ENCODE measurements around the gene GSTM3.
"Not testable (repeated sequence)": the region's sequence is repeated elsewhere in the genome, so short reads cannot be mapped to it uniquely, and the experiment has no call there.

Gene GSTM3

DNA sequence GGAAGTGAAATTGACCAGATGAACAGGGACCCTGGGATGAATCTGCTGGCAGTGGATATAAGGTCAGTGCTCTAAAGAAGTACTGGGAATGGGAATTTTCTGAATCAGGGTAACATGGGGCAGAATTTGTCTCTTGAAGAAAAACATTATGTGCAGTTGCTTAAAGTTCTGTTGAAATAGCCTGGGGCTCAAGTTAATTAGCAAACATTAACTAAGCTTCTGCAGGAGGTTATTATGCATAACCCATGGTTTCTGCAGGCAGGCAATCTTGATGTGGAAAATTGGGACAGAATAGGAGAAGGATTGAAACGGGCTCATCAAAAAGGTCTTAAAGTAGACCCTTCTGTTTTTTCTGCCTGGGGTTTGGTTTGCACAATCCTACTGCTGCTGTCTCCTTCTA, 14.8 kb downstream of the GSTM3 start:
- DNase-seq = no peak

- no peak for DNase-seq
Measured at GRCh38 chr1:109725510-109725909, 15.3 kb downstream of the GSTM3 start.

DNA sequence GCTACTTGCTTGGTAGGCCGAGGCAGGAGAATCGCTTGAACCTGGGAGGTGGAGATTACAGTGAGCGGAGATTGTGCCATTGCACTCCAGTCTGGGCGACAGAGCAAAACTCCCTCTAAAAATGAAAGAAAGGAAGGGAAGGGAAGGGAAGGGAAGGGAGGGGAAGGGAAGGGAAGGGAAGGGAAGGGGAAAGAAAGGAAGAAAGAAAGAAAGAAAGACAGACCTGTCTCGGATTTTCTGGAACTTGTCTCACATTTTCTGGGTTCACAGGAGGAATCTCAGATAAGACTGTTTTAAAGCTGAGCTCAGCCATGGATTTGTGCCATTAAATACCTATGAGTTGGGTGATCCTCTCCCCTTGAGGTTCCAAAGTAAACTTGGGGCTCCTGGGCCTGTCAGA, 15.9 kb downstream of the GSTM3 start:
- no peak for DNase-seq

GRCh38 chr1:109722908-109723691, 17.7 kb downstream of the GSTM3 start:
- no peak for DNase-seq

DNA sequence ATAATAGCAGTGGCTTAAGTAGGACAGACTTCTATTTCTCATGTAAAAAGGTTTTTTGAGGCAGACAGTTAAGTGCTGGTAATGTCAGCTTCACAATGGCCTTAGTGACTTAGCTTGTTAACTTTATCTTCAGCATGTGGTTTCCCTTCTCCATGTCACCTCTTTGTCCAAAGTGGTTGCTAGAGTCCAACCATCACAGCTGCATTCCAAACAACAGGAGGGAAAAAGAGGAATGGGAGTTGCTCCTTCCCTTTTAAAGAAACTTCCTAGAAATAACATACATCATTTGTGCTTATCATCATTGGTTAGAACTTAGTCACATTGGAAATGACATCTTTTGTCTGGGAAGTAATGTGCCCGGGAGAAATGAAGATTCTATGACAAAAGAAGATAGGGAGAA, 18.9 kb downstream of the GSTM3 start:
- DNase-seq = no peak

DNA sequence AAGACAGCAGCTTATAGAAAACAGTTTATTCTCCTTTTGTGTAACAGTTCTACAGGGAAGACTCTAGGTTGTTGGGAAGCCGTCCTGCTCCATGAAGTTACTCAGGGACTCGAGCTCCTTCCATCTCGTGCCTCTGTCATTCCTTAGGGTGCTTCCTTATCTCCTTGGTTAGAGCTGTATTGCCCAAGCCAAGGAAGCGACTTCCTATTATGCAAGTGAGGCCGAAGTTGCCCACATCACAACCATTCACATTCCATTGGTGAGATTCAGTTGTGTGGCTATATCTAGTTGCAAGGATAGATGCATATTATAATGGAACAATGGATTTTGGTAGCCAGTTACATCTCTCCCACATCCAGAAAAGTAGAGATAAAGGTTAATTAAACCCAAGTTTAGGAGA, 19.8 kb downstream of the GSTM3 start:
- no peak for DNase-seq

DNA sequence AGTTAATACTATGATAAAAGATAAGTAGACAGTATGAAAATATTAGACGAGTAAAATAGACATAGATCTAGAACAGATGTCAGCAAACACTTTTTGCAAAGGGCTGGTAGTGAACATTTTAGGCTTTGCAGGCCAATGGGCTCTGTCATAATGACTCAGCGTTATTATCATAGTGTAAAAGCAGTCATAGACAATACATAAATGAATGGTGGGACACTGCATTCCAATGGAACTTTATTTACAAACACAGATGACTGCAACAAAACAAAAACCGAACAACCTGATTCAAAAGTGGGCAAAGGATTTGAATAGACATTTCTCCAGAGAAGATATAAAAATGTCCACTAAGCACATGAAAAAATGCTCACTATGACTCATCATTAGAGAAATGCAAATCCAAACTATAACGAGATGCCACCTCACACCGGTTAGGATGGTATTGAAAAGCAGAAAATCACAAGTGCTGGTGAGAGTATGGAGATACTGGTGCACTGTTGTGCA, 21.5 kb downstream of the GSTM3 start:
- DNase-seq = no peak

GRCh38 chr1:109718495-109718894, 22.3 kb downstream of the GSTM3 start:
- DNase-seq = no peak

GRCh38 chr1:109717729-109718128, 23.1 kb downstream of the GSTM3 start:
- DNase-seq = no peak

DNA sequence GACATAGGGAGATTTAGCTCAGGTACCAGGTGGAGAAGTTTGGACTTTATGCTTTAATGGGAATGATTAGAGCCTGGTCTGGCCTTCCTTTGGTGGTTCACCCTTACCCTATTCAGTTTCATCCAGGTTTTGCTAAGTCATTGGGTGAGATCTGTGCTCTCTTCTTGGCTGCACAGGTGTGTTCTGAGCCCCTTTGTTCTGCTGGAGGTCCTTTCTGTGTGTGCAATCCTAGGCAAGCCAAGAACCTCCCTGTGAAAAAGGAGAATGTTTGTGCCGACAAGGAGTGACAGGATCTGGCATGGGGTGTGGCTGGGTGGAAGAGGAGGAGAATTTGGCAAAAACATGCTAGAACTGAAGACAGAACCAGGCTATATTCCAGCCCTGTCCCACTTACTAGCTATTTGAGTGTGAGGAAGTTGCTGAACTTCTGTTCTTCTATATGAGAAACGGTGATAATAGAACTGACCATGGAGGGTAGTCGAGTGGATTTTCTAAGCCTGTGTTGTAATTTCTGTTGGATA, 24.2 kb downstream of the GSTM3 start:
- no peak for DNase-seq

DNA sequence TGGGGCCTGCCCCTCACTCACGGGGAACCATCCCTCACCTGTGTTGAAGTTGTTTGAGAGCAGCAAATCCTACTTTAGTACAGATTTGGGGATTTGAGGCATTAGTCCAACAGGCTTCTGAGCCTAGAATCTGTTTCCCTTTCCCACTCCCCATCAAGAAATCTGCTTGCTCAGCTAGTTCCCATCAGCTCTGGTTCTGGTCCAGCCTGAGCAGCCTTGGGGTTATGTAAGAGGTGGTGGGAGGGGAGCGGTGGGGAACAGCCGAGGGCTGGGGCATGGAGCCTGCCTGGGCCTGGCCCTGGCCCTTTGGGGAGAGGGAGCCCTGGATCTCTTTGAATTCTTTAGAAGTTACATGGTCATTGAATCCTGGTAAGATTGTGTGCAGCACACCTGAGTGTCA, 24.7 kb downstream of the GSTM3 start:
- no peak for DNase-seq

GRCh38 chr1:109714661-109715372, 26.0 kb downstream of the GSTM3 start:
- DNase-seq = no peak

- no peak for DNase-seq
Measured at GRCh38 chr1:109713636-109714035, 27.2 kb downstream of the GSTM3 start.

- no peak for DNase-seq
Measured at GRCh38 chr1:109712321-109712864, 28.4 kb downstream of the GSTM3 start.

DNA sequence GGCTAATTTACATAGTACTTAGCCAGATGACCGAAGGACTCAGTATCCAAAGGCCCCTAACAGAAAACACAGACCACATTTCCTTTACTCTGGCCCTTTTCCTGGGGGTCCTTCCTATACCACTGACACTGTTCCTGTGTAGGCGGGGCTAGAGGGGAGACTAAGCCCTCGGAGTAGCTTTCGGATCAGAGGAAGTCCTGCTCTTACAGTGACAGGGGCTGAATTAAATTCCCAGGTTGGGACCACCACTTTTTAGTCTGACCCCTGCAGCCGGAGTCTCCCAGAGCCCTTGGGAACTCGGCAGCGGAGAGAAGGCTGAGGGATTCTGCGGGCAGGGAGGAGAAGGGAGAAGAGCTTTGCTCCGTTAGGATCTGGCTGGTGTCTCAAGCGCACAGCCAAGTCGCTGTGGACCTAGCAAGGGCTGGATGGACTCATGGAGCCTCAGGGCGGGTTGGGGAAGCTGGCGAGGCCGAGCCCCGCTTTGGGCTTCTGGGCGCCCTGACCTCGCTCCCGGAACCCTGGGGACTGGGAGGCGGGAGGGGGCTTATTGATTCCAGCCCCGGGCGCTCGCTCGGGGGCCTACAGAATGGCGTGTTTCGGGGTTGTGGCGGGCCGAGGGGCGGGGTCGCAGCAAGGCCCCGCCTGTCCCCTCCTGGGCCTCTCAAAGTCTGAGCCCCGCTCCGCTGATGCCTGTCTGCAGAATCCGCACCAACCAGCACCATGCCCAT, 29.1 kb downstream of the GSTM3 start, which contains the start of gene GSTM5:
GSTM5 (plus strand) TSS at position 659 of the 728 bp plus-strand sequence; CDS start at position 721, 62 bp downstream.
- DNase-seq = not testable (repeated sequence)

DNA sequence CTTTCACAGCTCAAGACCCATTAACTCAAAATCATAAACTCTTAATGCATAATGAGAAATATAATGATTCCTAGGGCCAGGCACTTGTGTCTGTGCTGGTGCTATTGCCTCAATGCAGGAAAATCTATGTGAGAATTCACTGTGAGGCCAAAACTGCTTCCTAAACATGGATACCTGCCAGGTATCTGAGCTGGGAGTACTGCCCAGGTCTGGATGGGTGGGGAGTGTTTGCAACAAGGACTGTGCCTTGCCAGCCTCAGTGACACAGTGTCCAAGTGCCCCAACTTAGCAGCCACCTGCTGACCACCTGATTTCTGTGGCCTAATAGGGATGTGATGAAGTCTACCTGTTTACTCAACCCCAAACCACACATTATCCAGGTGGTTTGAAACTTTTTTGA, 31.0 kb downstream of the GSTM3 start:
- DNase-seq = not testable (repeated sequence)

GRCh38 chr1:109708949-109709348, 31.9 kb downstream of the GSTM3 start:
- DNase-seq = not testable (repeated sequence)

GRCh38 chr1:109705411-109705810, 35.4 kb downstream of the GSTM3 start:
- DNase-seq = no peak

DNA sequence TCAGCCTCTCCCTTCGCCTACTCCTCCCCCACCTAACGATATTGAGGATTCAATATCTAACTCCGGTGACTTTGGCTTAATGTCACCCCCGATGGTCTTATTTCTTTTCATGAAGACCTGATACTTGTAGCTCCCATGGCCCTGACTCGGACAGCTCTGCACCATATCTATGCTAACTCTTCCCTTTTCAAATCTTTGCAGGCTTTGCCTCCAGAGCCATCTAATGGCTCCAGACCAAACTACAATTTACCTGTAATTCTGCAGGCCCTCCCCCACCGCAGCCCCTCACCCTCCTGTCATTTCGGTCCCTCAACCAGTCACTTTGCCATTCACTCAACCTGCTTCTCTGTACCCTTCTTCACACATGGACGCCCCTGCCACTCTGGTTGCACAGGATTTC, 36.7 kb downstream of the GSTM3 start:
- DNase-seq = no peak

- DNase-seq = not testable (repeated sequence)
Measured at GRCh38 chr1:109702940-109703339, 37.9 kb downstream of the GSTM3 start.

- DNase-seq = not testable (repeated sequence)
Measured at GRCh38 chr1:109697861-109698260, 43.0 kb downstream of the GSTM3 start.

GRCh38 chr1:109697066-109697465, 43.8 kb downstream of the GSTM3 start:
- no peak for DNase-seq

GRCh38 chr1:109695138-109695537, 45.7 kb downstream of the GSTM3 start:
- DNase-seq = not testable (repeated sequence)

Measured in activated CD8-positive, alpha-beta memory T cell treated with anti-CD3 and anti-CD28 coated beads, Interleukin-2, amount 50 U/mL, for 4 hours (primary cell).